Nephron (organoid): ENCODE measurements around the gene JAKMIP1.

ENCODE experiments used
- H3K27ac Mint-ChIP-seq, 3 experiments: 2 replicates each; pipeline ENCODE4 v1.8.0; 2020; ENCODE audit warnings: mixed read lengths in 3 of 3, mild to moderate bottlenecking in 2 of 3, moderate library complexity in 1 of 3
- H3K27me3 Mint-ChIP-seq: 2 replicates; pipeline ENCODE4 v1.8.0; 2021; ENCODE audit warnings: low read depth, mild to moderate bottlenecking, moderate library complexity, mixed read lengths
- H3K36me3 Mint-ChIP-seq: 2 replicates; pipeline ENCODE4 v1.8.0; 2020; ENCODE audit warnings: low read depth, mixed read lengths
- H3K4me1 Mint-ChIP-seq: 2 replicates; pipeline ENCODE4 v1.8.0; 2020; ENCODE audit warnings: mixed read lengths
- H3K4me3 Mint-ChIP-seq, 3 experiments: 2 replicates each; pipeline ENCODE4 v1.8.0; 2020; ENCODE audit warnings: mild to moderate bottlenecking in 3 of 3, mixed read lengths in 3 of 3, moderate library complexity in 2 of 3
- H3K9me3 Mint-ChIP-seq: 2 replicates; pipeline ENCODE4 v1.8.0; 2020; ENCODE audit warnings: mixed read lengths
- TF ChIP-seq, protein P1 (sequence below), 3 experiments: fragments of 200-600 bp; sonication (generic); IDR thresholded peaks; one replicate each; pipeline ENCODE4 v1.5.0; 2021; ENCODE audit warnings: antibody characterized with exemption in 3 of 3; ENCODE audit not compliant: unreplicated experiment in 3 of 3

The JAKMIP1 gene

DNA sequence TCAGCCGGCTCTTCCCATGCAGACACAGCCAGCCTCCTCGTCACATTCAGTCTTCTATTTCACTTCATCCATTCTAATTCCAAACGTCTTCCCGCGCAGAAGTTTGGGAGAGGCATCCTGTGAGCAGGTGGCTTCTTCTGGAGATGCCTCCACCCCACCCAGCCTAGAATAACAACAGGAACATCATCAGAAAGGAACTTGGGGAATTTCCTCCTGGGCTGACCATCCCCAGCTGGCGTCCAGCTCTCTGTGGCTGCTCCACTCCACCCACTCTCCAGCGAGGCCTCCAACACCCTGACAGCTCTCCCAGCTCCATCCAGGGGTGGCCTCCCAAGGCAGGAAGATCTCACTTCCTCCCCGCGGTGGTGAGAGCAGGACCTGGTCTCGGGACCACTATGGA lies 176.6 kb downstream of the JAKMIP1 start:
- no peaks in the 10 kb centered on the region for H3K9me3 Mint-ChIP-seq
- H3K36me3 Mint-ChIP-seq, result no peaks in the 10 kb centered on the region
- H3K27me3 Mint-ChIP-seq, result peaks cover 33% of the 10 kb centered on the region
- H3K27ac Mint-ChIP-seq, result peak overlapping the region in 1 of 3 experiments; percentile 69
- TF ChIP-seq, protein P1, sequence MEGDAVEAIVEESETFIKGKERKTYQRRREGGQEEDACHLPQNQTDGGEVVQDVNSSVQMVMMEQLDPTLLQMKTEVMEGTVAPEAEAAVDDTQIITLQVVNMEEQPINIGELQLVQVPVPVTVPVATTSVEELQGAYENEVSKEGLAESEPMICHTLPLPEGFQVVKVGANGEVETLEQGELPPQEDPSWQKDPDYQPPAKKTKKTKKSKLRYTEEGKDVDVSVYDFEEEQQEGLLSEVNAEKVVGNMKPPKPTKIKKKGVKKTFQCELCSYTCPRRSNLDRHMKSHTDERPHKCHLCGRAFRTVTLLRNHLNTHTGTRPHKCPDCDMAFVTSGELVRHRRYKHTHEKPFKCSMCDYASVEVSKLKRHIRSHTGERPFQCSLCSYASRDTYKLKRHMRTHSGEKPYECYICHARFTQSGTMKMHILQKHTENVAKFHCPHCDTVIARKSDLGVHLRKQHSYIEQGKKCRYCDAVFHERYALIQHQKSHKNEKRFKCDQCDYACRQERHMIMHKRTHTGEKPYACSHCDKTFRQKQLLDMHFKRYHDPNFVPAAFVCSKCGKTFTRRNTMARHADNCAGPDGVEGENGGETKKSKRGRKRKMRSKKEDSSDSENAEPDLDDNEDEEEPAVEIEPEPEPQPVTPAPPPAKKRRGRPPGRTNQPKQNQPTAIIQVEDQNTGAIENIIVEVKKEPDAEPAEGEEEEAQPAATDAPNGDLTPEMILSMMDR (IDR thresholded peaks at IDR 0.05; ENCODE audit: unreplicated experiment in 3 of 3), result no peak
- H3K4me1 Mint-ChIP-seq, result peaks cover 20% of the 10 kb centered on the region
- H3K4me3 Mint-ChIP-seq, result no peak overlapping the region

DNA sequence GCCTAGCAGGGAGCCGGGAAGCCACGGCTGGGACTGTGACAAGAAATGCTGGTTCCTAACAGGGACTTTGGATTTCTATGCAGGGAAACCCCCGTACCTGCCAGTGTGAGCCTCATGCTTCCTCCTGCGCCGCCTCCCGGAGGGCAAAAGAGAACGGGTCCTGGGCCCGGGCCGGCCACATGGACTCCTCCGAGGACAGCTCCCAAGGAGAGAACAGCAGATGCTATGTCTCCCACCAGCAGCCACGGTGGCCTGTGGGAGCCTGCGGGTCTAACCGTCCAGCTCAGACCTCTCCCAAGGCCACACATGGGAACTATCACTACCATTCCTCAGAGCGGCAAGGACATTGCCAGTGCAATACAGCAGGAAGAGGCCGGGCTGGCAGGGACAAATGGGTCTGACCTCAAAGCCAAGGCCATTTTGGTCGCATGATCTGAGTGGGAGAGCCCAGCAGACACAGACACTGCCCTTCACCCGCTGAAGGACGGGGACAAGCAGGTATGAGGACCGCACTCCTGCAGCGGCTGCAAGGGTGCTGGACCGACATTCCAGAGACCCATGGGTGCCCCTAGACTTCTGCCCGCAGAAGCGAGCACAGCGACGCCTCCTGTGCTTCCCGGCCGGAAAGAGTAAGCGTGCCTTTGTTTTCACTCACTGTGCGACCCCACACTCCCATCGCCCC lies 177.6 kb downstream of the JAKMIP1 start:
- Mint-ChIP-seq H3K27me3 (peaks cover 38% of the 10 kb centered on the region), H3K27ac (no peak overlapping the region), H3K4me1 (peaks cover 20% of the 10 kb centered on the region), H3K4me3 (no peak overlapping the region), H3K9me3 (no peaks in the 10 kb centered on the region), H3K36me3 (no peaks in the 10 kb centered on the region)
- TF ChIP-seq, protein P1 (IDR thresholded peaks at IDR 0.05; ENCODE audit: unreplicated experiment in 3 of 3), result no peak

DNA sequence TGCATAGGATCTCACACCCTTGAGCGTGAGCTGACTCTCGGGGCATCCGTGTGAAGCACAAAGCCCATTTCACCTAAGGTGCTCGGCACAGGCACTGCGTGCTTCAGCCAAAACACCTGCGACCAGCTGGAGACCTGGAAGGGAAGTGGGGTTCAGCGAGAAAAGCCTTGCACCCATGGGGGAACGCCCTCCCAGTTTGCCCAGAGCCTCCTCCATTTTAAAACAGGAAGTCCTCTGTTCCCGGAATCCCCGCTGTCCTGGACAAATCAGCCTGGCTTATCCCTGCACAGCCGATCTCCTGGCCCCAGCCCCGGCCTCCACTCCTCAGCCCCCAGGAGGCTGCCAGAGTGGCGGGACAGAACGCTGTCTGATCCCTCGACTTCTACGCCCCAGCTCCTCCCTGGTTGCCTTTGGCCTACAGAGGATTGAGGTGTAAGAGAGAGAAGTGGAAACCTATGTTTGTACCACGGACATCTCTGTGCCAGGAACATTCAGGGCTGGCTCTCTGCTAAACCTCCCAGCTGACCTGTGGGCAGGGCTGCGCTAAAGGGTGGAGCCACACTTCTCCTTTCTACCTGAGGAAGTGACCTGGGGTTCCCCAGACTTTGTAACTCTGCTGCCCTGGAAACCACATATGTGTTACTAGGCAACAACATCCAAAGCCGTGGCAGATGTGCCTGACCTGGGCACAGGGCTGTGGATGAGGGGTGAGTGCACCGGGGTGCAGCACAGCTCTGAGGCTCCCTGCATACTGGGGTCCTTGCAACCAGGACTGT lies 178.3 kb downstream of the JAKMIP1 start:
- H3K27ac Mint-ChIP-seq, result no peak overlapping the region
- TF ChIP-seq, protein P1 (IDR thresholded peaks at IDR 0.05; ENCODE audit: unreplicated experiment in 3 of 3), result no peak
- H3K27me3 Mint-ChIP-seq, result peaks cover 40% of the 10 kb centered on the region
- H3K36me3 Mint-ChIP-seq, result no peaks in the 10 kb centered on the region
- H3K4me3 Mint-ChIP-seq, result no peak overlapping the region
- peaks cover 20% of the 10 kb centered on the region for H3K4me1 Mint-ChIP-seq
- H3K9me3 Mint-ChIP-seq, result no peaks in the 10 kb centered on the region

DNA sequence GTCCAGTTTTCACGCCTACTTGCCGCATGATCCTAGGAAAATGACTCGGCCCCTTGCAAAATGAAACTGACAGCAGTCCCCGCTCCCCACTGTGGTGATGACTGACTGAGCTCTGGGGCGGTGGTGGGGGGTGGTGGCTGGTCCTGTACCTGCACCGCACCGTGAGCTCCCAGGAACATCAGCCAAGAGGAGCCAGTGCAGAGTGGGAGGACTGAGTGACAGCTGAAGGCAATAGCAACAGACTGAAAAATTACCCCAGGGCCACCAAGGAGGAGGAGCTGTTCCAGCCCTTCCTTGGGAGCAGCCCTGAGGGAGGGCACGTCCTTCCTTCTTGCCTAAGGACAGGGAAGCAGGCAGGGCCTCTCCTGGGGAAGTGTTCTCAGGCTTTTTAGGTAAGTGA lies 179.7 kb downstream of the JAKMIP1 start:
- Mint-ChIP-seq H3K27me3 (peaks cover 38% of the 10 kb centered on the region), H3K9me3 (no peaks in the 10 kb centered on the region), H3K4me1 (peaks cover 20% of the 10 kb centered on the region), H3K36me3 (no peaks in the 10 kb centered on the region), H3K4me3 (peak overlapping the region in 1 of 3 experiments; percentile 20), H3K27ac (peak overlapping the region in 1 of 3 experiments; percentile 52)
- TF ChIP-seq, protein P1 (IDR thresholded peaks at IDR 0.05; ENCODE audit: unreplicated experiment in 3 of 3), result no peak

DNA sequence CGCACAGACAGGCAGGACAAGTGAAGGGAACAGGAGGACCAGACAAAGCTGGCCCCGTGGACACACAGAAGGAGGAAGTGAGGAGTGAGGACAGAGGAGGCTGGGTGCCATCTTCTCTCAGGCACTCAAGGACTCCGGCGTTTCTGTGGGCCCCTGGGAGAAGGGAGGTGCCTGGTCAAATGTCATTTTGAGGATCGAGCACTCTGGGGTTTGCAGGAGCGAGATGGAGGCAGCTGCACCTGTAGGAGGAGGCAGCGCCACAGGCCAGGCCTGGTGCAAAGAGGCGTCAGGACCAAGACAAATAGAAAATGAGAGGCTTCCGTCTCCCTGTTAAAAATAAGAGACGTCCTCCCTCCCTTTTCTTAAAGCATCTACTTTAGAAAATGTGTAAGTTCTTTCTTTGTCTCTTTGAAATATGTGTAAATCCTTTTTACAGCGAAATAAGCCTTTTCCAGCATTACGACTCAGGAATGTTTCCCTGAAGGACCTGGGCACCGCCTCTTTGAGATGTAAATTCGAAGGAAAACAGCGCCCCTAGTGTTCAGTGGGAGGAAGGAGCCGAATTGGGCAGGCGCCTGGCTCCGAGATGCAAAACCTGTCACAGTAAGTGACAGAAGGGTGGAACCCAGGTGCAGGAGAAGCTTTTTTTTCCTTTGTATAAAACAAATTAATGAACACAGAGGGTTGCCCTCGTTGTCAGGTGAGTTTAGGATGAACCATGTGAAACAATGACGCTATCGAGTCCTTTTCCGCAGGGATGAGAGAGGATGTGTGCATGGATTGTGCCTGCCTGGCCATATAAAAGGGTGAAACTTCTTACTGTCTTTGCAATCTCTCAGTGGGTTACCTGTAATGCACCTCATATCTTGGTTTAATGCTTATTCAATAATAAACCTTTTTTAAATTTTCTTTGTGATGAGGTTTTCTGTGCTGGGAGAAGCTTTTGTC lies 180.8 kb downstream of the JAKMIP1 start:
- TF ChIP-seq, protein P1 (IDR thresholded peaks at IDR 0.05; ENCODE audit: unreplicated experiment in 3 of 3), result peak; percentile 88 to 90 (median 89)
- Mint-ChIP-seq H3K27ac (no peak overlapping the region), H3K4me3 (no peak overlapping the region), H3K36me3 (no peaks in the 10 kb centered on the region), H3K4me1 (peaks cover 18% of the 10 kb centered on the region), H3K9me3 (no peaks in the 10 kb centered on the region), H3K27me3 (peaks cover 41% of the 10 kb centered on the region)
